ENCODE results near the gene SNX3. TPM values are rescaled to one million over a fixed set of nuclear protein-coding genes. Genes with fewer than 3 reads are reported as not detected.

Gene SNX3
- total RNA-seq, 2 donors from 2014 or later, result 49.1 to 76.5 TPM

DNA sequence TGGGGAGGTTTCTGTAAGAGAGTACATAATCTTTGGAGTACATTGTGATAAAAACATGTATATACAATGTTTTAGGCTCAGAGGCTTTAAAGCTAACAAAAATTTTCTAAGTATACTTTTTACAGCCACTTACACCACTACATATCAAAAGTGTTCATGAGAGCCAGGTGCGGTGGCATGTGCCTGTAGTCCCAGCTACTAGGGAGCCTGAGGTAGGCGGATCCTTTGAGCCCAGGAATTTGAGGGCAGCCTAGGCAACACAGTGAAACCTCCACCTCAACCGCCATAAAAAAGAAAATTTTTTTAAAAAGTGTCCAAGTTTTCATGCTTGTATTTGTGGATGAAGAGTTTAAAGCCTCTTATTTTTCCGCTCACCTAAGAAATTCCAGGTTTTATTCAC, 22.5 kb downstream of the SNX3 start:
- Mint-ChIP-seq H3K36me3 (peaks cover 7 to 38% of the 10 kb centered on the region in 2 donors), H3K9me3 (no peaks in the 10 kb centered on the region), H3K27ac (no peak overlapping the region)
- DNase-seq (ENCODE audit: low spot score in 2 of 2) (no peak), ATAC-seq (no peak)

DNA sequence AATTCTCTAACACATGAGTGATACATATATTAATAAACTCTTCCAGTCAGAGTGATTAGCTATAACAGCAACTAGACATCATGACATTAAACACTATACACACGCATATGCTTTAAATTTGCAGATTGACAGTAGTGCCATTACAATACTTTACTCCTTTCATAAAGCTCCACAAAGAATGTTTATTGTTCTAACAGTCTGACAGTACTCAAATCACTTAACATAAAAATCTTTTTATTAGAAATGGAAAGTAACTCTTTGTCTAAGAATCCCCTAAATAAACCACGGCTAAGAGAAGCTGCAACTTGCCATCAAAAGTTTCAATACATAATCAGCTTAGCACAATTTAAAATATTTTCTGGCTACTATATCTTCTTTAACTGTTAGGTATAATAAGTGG, 24.0 kb downstream of the SNX3 start:
- peaks cover 2 to 23% of the 10 kb centered on the region in 2 donors for H3K36me3 Mint-ChIP-seq
- no peak overlapping the region for H3K27ac Mint-ChIP-seq
- ATAC-seq, result no peak
- no peaks in the 10 kb centered on the region for H3K9me3 Mint-ChIP-seq
- DNase-seq (ENCODE audit: low spot score in 2 of 2), result no peak

DNA sequence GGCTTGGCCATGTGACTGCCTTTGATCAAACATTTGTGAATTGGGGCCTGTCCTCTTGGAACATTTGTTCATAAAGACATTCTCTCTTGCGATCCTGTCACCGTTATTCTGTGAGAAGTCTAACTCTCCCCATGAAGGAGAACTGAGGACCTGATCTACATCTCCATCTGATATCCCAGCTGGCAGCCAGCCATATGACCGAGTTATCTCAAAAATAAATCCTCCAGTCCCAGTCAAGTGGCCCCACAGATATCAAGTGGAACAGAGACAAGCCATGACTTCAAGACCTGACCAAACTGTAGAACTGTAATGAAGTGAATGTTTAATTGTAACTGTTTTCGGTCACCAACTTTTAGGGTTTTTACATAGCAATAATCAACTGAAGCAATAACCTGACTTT, 25.7 kb downstream of the SNX3 start:
- no peak overlapping the region for H3K27ac Mint-ChIP-seq
- no peak for ATAC-seq
- peaks cover 0 to 12% of the 10 kb centered on the region in 2 donors for H3K36me3 Mint-ChIP-seq
- H3K9me3 Mint-ChIP-seq, result no peaks in the 10 kb centered on the region
- DNase-seq (ENCODE audit: low spot score in 2 of 2), result no peak

DNA sequence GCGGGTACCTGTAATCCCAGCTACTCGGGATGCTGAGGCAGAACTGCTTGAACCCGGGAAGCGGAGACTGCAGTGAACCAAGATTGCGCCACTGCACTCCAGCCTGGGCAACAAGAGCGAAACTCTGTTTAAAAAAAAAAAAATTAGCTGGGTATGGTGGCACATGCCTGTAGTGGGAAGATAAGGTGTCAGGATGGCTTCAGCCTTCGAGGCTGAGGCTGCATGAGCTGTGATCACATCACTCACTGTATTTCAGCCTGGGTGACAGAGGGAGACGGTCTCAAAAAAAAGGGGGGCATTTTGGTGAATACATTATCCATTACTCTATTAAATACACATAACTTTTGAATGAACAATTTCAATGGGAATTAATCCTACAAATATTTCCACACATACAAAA, 32.4 kb downstream of the SNX3 start:
- H3K9me3 Mint-ChIP-seq, result no peaks in the 10 kb centered on the region
- no peaks in the 10 kb centered on the region for H3K36me3 Mint-ChIP-seq
- peak overlapping the region in 1 of 2 donors; percentile 60 for H3K27ac Mint-ChIP-seq
- DNase-seq (ENCODE audit: low spot score in 2 of 2) (no peak), ATAC-seq (no peak)

DNA sequence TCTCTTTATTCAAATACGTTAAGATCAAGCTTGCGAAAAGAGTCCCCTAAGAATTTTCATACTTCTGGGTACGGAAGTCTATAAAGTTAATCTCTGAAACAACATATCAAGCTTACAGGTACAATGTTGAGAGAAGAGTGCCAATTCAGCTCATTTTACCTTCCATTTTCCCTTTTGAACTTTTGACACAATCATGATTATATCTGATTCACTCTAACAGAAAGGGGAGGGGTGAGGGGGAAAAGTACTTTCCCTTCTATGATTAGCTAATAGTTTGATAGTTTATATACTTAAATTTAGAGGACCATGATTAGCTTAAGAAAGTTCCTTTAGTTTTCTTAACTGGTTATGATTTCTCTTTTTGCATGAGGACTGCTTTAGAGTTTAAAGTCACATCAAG, 33.5 kb downstream of the SNX3 start:
- no peak for DNase-seq (ENCODE audit: low spot score in 2 of 2)
- no peaks in the 10 kb centered on the region for H3K9me3 Mint-ChIP-seq
- ATAC-seq, result no peak
- no peaks in the 10 kb centered on the region for H3K36me3 Mint-ChIP-seq
- no peak overlapping the region for H3K27ac Mint-ChIP-seq

DNA sequence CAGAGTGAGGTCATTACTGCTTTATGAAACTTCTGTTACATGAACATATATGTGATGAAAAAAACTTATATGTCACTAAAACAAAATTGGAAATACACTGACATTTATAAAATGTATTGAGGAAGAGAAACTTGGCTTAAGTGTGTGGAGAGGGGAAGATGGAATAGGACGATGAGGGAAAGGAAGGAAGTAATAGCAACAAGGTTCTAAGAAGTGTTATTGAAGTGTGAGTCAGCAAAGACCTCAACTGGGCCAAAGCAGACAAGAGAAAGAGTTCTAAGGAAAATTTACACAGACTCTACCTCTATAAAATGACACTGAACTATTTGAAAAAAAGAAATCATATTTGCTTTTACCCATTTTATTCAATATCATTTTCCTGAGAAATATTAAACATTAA, 38.3 kb downstream of the SNX3 start:
- Mint-ChIP-seq H3K36me3 (peaks cover 5 to 7% of the 10 kb centered on the region in 2 donors), H3K9me3 (no peaks in the 10 kb centered on the region), H3K27ac (peak overlapping the region in 1 of 2 donors; percentile 65)
- ATAC-seq (peak in 1 of 2 donors; percentile 38), DNase-seq (ENCODE audit: low spot score in 2 of 2) (no peak)

DNA sequence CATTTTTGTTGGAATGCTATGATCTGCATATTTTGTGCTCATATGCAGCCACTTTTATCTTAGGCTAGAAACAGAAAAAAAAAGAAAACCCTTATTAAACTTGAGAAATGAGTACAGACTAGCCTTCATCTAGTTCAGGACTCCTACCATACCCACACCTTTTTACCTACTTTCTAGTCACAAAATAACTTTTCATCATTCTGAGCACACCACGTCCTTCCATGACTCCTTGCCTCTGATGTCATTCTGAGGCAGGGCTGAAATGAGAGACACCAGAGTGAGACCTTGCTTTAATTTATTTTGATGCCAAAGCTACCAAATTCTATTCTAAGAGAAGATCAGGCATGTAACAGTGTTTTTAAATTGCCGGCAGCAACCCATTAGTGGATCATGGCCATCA, 38.8 kb downstream of the SNX3 start:
- H3K9me3 Mint-ChIP-seq, result no peaks in the 10 kb centered on the region
- peak overlapping the region in 1 of 2 donors; percentile 65 for H3K27ac Mint-ChIP-seq
- ATAC-seq (peak; percentile 47 to 54), DNase-seq (ENCODE audit: low spot score in 2 of 2) (no peak)
- H3K36me3 Mint-ChIP-seq, result peaks cover 5 to 7% of the 10 kb centered on the region in 2 donors

DNA sequence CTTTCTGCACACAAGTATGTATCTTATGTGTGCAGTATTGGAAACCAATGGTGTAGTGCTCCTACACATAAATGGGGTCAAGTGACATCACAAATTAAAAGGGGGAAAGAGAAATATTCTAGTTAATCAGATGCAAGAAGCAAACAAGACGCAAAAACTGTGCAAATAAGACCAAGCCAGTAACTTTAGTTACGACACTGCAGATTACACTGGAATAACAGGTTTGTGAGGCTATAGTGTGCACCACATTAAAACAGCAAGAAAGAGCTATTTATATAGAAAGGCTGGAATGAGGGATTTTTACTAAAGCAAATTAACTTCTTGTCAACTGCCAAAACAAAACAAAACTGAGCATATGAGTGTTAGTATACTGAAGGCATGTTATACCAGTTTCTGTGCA, 49.2 kb downstream of the SNX3 start:
- H3K27ac Mint-ChIP-seq, result no peak overlapping the region
- H3K9me3 Mint-ChIP-seq, result no peaks in the 10 kb centered on the region
- H3K36me3 Mint-ChIP-seq, result peaks cover 4 to 8% of the 10 kb centered on the region in 2 donors
- DNase-seq (ENCODE audit: low spot score in 2 of 2) (no peak), ATAC-seq (no peak)

DNA sequence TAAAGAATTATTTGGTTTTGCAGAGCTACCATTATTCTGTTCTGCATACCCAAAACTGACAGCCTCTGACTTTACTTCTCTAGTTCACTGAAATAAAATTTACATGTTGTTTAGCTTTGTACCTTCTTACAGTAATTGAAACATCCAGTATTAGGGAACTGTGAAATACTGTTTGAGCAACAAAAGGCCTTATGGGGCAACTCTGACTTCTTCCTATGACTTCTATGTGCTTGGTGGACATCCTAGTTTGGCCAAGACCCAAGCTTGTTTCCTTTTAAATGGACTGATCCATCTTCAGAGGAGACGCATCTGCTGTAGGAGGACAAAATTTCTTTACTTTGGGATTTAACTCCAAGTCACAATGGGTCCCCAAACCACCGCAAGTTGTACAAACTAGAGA, 50.3 kb downstream of the SNX3 start:
- Mint-ChIP-seq H3K27ac (peak overlapping the region in 1 of 2 donors; percentile 53), H3K36me3 (peaks cover 4 to 8% of the 10 kb centered on the region in 2 donors), H3K9me3 (no peaks in the 10 kb centered on the region)
- no peak for ATAC-seq
- DNase-seq (ENCODE audit: low spot score in 2 of 2), result no peak

DNA sequence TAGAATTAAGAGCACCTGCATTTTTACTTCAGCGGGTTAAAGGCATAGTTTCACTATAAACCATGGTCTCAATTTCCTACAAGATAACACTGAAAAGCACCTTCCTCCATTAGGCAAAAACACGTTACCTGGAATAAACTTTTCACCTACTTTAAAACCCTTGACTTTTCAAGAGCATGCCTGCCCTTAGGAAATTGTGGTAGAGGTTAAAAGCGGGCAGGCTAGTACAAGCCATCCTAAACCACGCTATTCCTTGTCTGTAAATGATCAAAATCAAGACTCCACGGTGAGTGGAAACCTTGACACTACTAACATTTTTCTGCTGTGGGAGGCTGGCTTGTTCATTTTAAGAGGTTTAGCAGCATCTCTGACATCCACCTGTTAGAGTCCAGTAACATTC, 51.1 kb downstream of the SNX3 start:
- no peak overlapping the region for H3K27ac Mint-ChIP-seq
- H3K9me3 Mint-ChIP-seq, result no peaks in the 10 kb centered on the region
- H3K36me3 Mint-ChIP-seq, result peaks cover 4 to 8% of the 10 kb centered on the region in 2 donors
- ATAC-seq, result no peak
- no peak for DNase-seq (ENCODE audit: low spot score in 2 of 2)

DNA sequence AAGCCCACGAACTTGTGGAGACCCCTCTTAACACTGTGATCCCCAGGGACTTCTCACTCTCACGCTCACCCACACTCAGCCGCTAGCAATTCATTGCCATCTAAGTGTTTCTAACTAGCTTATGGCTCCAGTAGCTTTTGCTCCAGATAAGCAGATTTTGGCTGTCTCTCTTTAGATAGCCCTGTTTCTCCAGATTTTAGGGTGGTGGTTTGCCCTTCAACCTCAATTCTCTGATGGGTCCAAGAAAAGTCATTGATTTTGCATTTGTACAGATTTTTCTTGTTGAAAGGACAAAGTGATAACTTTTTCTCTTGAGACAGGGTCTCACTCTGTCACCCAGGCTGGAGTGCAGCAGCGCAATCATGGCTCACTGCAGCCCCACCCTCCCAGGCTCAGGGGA, 53.8 kb downstream of the SNX3 start:
- ATAC-seq (no peak), DNase-seq (ENCODE audit: low spot score in 2 of 2) (no peak)
- no peaks in the 10 kb centered on the region for H3K9me3 Mint-ChIP-seq
- peaks cover 4 to 8% of the 10 kb centered on the region in 2 donors for H3K36me3 Mint-ChIP-seq
- H3K27ac Mint-ChIP-seq, result no peak overlapping the region

DNA sequence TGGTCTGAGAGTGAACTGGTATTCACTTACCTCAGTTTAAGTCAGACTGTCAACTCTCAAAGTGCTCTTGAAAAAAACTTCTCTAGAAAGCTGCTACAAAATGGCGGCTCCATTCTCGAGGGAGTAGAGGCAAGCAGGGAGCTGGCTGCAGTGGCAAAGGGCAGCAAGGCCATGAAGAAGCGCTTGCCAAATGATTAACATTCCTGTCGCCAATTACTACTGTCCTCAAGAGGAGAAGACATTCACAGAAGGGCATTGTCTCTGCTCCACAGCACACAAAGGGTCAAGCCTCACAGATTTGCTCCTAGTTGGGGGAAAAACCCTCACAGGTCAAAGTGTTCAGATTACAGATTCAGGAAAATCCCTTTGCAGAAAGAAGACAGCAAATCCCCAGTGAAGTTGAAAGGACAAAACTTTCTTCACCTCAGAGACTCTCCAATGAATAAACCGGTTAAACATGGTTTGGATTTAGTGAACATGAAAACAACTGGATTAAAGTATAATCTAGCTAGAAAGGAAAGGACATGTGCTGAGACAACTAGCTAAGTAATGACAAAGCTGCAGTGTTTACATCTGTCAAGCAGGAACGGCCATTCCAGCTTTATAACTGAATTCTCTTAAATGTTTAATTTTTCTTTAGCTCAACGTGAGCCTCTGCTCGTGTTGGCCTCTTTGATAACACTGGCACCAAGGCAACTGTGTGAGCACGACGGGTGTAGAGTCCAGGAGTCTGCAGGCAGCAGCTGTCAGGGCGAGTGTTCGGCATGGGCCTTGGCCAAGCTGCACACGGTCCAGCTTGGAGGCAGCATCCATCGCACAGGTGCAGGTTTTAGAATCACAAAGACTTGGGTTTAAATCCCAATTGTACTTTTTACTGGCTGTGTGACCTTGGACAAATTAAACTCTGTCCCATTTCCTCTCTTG, 57.4 kb downstream of the SNX3 start:
- peaks cover 4 to 8% of the 10 kb centered on the region in 2 donors for H3K36me3 Mint-ChIP-seq
- ATAC-seq (no peak), DNase-seq (ENCODE audit: low spot score in 2 of 2) (no peak)
- H3K27ac Mint-ChIP-seq, result no peak overlapping the region
- H3K9me3 Mint-ChIP-seq, result no peaks in the 10 kb centered on the region

DNA sequence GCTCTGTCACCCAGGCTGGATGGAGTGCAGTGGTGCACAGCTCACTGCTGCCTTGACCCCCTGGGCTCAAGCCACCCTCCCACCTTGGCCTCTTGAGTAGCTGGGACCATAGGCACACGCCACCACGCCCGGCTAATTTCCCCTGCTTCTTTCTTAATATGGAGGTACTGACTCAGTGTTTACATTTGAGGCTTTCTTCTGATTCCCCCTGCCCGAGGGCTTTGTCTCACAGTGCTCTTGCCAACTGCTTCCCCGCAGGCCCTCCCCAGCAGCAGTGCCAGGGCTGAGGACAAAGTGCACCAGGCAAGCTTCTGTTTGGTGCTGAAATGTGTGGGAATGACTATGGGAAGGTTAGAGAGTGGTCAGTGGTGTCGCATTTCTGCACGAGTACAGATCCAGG, 60.2 kb downstream of the SNX3 start:
- no peak for DNase-seq (ENCODE audit: low spot score in 2 of 2)
- Mint-ChIP-seq H3K9me3 (no peaks in the 10 kb centered on the region), H3K27ac (no peak overlapping the region), H3K36me3 (no peaks in the 10 kb centered on the region)
- ATAC-seq, result no peak

DNA sequence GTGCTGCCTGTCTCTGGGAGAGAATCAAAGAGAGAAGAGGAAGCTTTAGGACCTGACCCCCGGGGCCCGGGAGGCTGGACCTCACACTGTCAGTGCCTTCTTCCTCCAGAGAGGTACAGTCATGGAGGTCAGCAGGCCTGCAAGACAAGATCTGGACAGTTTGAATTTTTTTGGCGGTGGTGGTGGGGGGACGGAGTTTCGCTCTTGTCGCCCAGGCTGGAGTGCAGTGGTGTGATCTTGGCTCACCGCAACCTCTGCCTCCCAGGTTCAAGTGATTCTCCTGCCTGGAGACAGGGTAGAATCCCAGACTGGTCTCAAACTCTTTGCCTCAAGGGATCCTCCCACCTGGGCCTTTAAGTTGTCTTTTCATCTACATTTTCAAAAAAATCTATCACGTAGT, 60.7 kb downstream of the SNX3 start:
- ATAC-seq (no peak), DNase-seq (ENCODE audit: low spot score in 2 of 2) (no peak)
- no peaks in the 10 kb centered on the region for H3K9me3 Mint-ChIP-seq
- H3K36me3 Mint-ChIP-seq, result no peaks in the 10 kb centered on the region
- H3K27ac Mint-ChIP-seq, result no peak overlapping the region

DNA sequence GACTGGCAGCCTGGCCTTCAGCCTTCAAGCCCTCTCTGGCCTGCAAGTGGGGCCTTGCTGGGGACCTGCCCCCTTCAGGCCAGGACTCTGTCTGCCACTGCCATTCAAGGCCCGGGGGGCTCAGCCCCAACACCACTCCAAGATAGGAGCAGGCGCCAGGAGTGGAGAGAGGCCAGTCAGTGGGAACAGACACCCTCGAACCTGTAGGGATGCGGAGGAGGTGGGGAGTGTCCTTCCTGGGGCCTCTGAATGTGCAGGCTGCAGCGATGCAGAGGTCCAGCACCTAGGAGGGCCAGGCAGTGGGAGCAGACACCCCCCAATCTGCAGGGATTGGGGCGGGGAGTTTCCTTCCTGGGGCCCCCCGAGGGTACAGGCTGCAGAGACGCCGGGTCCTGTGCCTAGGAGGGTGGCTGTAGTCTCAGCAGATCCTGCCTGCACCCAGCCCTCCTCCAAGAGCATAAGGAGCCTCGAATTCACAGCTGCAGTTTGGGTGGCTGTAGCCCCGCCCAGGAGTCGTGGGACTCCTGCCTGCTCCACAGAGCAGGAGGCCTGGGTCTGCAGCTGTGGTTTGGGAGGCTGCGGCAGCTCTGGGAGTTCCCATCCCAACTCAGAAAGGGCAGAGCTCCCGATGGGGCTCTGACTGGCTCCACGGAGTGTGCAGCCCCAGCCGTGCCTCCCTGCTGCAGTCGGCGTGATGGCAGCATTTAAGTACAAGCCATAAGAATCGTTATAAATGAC, 61.9 kb downstream of the SNX3 start:
- no peaks in the 10 kb centered on the region for H3K36me3 Mint-ChIP-seq
- H3K9me3 Mint-ChIP-seq, result no peaks in the 10 kb centered on the region
- ATAC-seq (no peak), DNase-seq (ENCODE audit: low spot score in 2 of 2) (no peak)
- H3K27ac Mint-ChIP-seq, result no peak overlapping the region

DNA sequence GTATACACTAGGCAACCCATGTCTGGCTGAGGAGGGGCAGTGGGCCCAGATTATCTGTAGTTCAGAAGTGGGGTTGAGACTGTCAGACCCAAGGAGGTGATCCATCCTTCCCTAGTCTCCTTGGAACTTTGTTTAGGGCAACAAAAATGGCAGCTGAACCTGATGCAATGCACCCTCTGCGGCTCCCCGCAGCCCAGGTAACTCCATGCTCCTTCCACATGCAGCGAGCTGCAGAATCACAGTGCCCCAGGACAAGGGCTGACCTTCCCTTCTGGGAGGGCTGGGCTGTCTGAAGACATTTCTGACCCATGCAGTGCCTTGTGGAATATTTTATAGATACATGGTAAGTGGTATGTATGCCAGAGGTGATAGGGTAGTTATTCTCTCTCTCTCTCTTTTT, 65.6 kb downstream of the SNX3 start:
- Mint-ChIP-seq H3K9me3 (no peaks in the 10 kb centered on the region), H3K27ac (no peak overlapping the region), H3K36me3 (no peaks in the 10 kb centered on the region)
- DNase-seq (ENCODE audit: low spot score in 2 of 2) (no peak), ATAC-seq (no peak)

DNA sequence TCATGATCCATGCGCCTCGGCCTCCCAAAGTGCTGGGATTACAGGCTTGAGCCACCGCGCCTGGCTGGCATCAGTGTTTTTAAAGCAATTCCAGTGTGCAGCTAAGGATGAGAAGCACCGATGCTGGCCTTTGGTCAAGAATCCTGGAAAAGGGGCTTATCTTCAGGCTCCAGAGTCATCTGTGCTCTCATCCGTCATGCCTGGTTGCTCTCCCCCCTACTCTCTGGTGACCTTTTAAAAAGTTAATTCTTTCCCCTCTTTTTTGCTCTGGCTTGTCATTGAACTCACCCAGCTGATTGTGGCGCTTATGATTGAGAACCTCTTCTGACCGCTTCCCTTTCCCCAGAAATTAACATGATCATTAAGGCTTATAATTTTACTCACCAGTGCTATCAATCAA, 66.3 kb downstream of the SNX3 start:
- H3K27ac Mint-ChIP-seq, result no peak overlapping the region
- H3K9me3 Mint-ChIP-seq, result no peaks in the 10 kb centered on the region
- ATAC-seq (no peak), DNase-seq (ENCODE audit: low spot score in 2 of 2) (no peak)
- no peaks in the 10 kb centered on the region for H3K36me3 Mint-ChIP-seq

DNA sequence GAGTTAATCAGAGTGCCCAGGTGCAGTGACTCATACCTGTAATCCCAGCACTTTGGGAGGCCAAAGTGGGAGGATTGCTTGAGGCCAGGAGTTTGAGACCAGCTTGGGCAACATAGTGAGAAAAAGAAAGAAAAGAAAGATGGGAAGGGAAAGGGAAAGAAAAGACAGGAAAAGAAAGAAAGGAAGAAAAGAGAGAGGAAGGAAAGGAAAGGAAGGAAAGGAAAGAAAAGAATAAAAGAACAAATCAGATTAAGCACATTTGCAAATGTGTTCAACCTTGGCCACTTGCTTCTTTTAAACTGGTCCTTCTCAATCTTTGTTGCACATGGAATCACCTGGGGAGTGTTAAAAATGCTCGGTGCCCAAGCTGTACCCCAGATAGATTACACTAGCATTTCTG, 67.0 kb downstream of the SNX3 start:
- ATAC-seq (no peak), DNase-seq (ENCODE audit: low spot score in 2 of 2) (no peak)
- no peak overlapping the region for H3K27ac Mint-ChIP-seq
- no peaks in the 10 kb centered on the region for H3K9me3 Mint-ChIP-seq
- no peaks in the 10 kb centered on the region for H3K36me3 Mint-ChIP-seq

All from activated naive CD4-positive, alpha-beta T cell treated with anti-CD3 and anti-CD28 coated beads, Interleukin-2, amount 50 U/mL, for 72 hours (primary cell).